Psoas muscle (tissue), 8 donors: ENCODE results near the gene PRKN. TPM values are rescaled to one million over a fixed set of nuclear protein-coding genes. Genes with fewer than 3 reads are reported as not detected.
"Not testable (repeated sequence)": the region's sequence is repeated elsewhere in the genome, so short reads cannot be mapped to it uniquely, and the experiment has no call there.

Source experiments
- ATAC-seq, 4 donors: fragments of 200-7000 bp; cut with Tn5 transposase; one replicate each; pipeline ENCODE4 v1.9.1; 2020; ENCODE audit warnings: moderate library complexity in 3 of 4, mild to moderate bottlenecking in 2 of 4
- DNase-seq, 2 donors: peaks; one replicate each; pipeline ENCODE4 v3.0.0-alpha.2; 2020
- H3K27ac ChIP-seq: fragments of 200-600 bp; one replicate; pipeline ENCODE4 v1.8.0; 2022
- H3K27me3 ChIP-seq, 3 donors: fragments of 200-600 bp in 1 of 3; one replicate each; pipeline versions ENCODE4 v1.6.1 to v1.8.0; 2013 to 2022; ENCODE audit warnings: low read length in 2 of 3, mild to moderate bottlenecking in 2 of 3, moderate library complexity in 1 of 3; ENCODE audit not compliant: insufficient read depth in 3 of 3
- H3K36me3 ChIP-seq, 2 donors: fragments of 200-600 bp in 1 of 2; one replicate each; pipeline versions ENCODE4 v1.6.1 to v1.8.0; 2013 to 2022; ENCODE audit warnings: low read depth in 1 of 2, mild to moderate bottlenecking in 1 of 2, moderate library complexity in 1 of 2; ENCODE audit not compliant: insufficient read depth in 1 of 2
- H3K4me1 ChIP-seq: fragments of 200-600 bp; one replicate; pipeline ENCODE4 v1.8.0; 2022
- H3K4me3 ChIP-seq: fragments of 200-600 bp; one replicate; pipeline ENCODE4 v1.8.0; 2022; ENCODE audit warnings: mild to moderate bottlenecking
- H3K9me3 ChIP-seq: fragments of 200-600 bp; one replicate; pipeline ENCODE4 v1.8.0; 2022
- WGBS, 3 donors: extraction: QIAGEN DNeasy Blood & Tissue Kit; methylation state at CpG; one replicate each; pipeline versions ENCODE4 v1.1.6 to v1.1.7; 2013; 5-methylcytosine and 5-hydroxymethylcytosine counted together
- intact Hi-C, 2 donors: fragments of 100-400 bp; cut with DNase I; formaldehyde crosslinking; loops; one replicate each; pipeline versions ENCODE4 v1.11.0 to v1.14.2; 2022
- polyA plus RNA-seq, 3 donors: library from polyadenylated mRNA; stranded (reverse); fragments of 200-250 nt; gene quantifications; one replicate each; pipeline ENCODE4 v1.2.3, GENCODE V29; 2013
- total RNA-seq, 4 donors: library from RNA; stranded (reverse); fragmentation: NEBNext Ultra II Directional in 2 of 4; extraction: Animal tissue kit (Norgen Biotek cat#: 25700) in 2 of 4; gene quantifications; one replicate each; pipeline versions ENCODE4 v1.2.1 to v1.2.4, GENCODE V29; 2021 to 2023
- TF ChIP-seq, protein P1 (sequence below): fragments of 200-600 bp; IDR thresholded peaks from one replicate; pipeline ENCODE4 v1.8.0; 2022; ENCODE audit warnings: antibody characterized with exemption
- donor health status: healthy with polysubstance abuse.
- donor health status: DM: no; HTN: no; CAD: no; lungs with moderate emphysema.
- donor health status: Bipolar disorder and iron deficiency.
- donor health status: healthy.
- donor health status: DM: yes; HTN: yes; CAD: no.
- donor health status: DM: no; HTN: no; CAD: no.
- donor health status: DM: no; HTN: no; CAD: no.
- donor health status: DM: yes; HTN: yes; CAD: no.

Gene PRKN
- total and polyA plus RNA-seq, 7 donors: 1.5 to 19.5 (median 11.7) TPM

- Histone ChIP-seq H3K4me1 (no peaks in the 10 kb centered on the region), H3K27me3 (no peaks in the 10 kb centered on the region), H3K4me3 (no peak overlapping the region), H3K9me3 (no peaks in the 10 kb centered on the region), H3K27ac (no peak overlapping the region), H3K36me3 (no peaks in the 10 kb centered on the region)
- DNase-seq (no peak), ATAC-seq (no peak)
- 47 to 56% (median 53%) methylated on average over 6 of the region's 6 CpGs for WGBS, 3 donors
- TF ChIP-seq, protein P1, sequence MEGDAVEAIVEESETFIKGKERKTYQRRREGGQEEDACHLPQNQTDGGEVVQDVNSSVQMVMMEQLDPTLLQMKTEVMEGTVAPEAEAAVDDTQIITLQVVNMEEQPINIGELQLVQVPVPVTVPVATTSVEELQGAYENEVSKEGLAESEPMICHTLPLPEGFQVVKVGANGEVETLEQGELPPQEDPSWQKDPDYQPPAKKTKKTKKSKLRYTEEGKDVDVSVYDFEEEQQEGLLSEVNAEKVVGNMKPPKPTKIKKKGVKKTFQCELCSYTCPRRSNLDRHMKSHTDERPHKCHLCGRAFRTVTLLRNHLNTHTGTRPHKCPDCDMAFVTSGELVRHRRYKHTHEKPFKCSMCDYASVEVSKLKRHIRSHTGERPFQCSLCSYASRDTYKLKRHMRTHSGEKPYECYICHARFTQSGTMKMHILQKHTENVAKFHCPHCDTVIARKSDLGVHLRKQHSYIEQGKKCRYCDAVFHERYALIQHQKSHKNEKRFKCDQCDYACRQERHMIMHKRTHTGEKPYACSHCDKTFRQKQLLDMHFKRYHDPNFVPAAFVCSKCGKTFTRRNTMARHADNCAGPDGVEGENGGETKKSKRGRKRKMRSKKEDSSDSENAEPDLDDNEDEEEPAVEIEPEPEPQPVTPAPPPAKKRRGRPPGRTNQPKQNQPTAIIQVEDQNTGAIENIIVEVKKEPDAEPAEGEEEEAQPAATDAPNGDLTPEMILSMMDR: no peak
- intact Hi-C loops: no loop called here
These were observed 896.5 kb downstream of the PRKN start for GRCh38 chr6:161830866-161831616.

- TF ChIP-seq, protein P1: no peak
- intact Hi-C loops: no loop called here
- H3K4me3 ChIP-seq: no peak overlapping the region
- no peaks in the 10 kb centered on the region for H3K27me3 ChIP-seq
- H3K36me3 ChIP-seq: no peaks in the 10 kb centered on the region
- no peaks in the 10 kb centered on the region for H3K4me1 ChIP-seq
- ATAC-seq: no peak
- no peak overlapping the region for H3K27ac ChIP-seq
- DNase-seq: no peak
- 81 to 86% (median 82%) methylated on average over 9 of the region's 9 CpGs for WGBS, 3 donors
- no peaks in the 10 kb centered on the region for H3K9me3 ChIP-seq
These were observed 898.3 kb downstream of the PRKN start for GRCh38 chr6:161829291-161829729.

- Histone ChIP-seq H3K36me3 (no peaks in the 10 kb centered on the region), H3K27ac (no peak overlapping the region), H3K27me3 (no peaks in the 10 kb centered on the region), H3K4me3 (no peak overlapping the region), H3K9me3 (no peaks in the 10 kb centered on the region), H3K4me1 (no peaks in the 10 kb centered on the region)
- 58 to 71% (median 64%) methylated on average over 9 of the region's 9 CpGs for WGBS, 3 donors
- no peak for ATAC-seq
- TF ChIP-seq, protein P1: no peak
- intact Hi-C loops: no loop called here
- no peak for DNase-seq
These were observed 899.2 kb downstream of the PRKN start for GRCh38 chr6:161828355-161828754.

- ATAC-seq: no peak
- no peak overlapping the region for H3K27ac ChIP-seq
- no peaks in the 10 kb centered on the region for H3K9me3 ChIP-seq
- no peaks in the 10 kb centered on the region for H3K4me1 ChIP-seq
- no peaks in the 10 kb centered on the region for H3K27me3 ChIP-seq
- DNase-seq: no peak
- intact Hi-C loops: no loop called here
- no peak overlapping the region for H3K4me3 ChIP-seq
- TF ChIP-seq, protein P1: no peak
- no peaks in the 10 kb centered on the region for H3K36me3 ChIP-seq
- WGBS, 3 donors: 79 to 90% (median 82%) methylated on average over 6 of the region's 6 CpGs
These were observed 901.1 kb downstream of the PRKN start for GRCh38 chr6:161826512-161826911.

DNA sequence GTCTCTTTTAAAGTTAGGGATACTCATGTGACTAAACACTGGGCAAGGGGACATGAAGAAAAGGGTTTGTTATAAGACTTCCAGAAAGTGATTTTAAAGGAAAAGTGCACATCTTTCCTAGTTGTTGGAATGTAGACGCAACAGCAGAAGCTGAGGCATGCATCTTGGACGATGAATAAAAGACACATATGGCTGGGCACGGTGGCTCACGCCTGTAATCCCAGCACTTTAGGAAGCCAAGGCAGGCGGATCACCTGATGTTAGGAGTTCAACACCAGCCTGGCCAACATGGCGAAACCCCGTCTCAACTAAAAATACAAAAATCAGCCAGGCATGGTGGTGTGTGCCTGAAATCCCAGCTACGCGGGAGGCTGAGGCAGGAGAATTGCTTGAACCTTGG, 905.4 kb downstream of the PRKN start:
- H3K9me3 ChIP-seq, intact Hi-C loops, H3K4me3 ChIP-seq, H3K27me3 ChIP-seq, DNase-seq, H3K36me3 ChIP-seq, ATAC-seq, H3K4me1 ChIP-seq, H3K27ac ChIP-seq: not testable (repeated sequence)
- 92% methylated on average over 9 of the region's 9 CpGs for WGBS, 3 donors
